HG03439 (cell line): Measurements from ENCODE around the gene LHFPL3.
"Not testable (repeated sequence)": the region's sequence is repeated elsewhere in the genome, so short reads cannot be mapped to it uniquely, and the experiment has no call there.

ENCODE experiments used
- ATAC-seq: cut with Tn5 transposase; IDR thresholded peaks from one replicate; pipeline ENCODE4 v1.9.1; 2021; ENCODE audit warnings: mild to moderate bottlenecking, moderate library complexity; ENCODE audit not compliant: unreplicated experiment

LHFPL3 gene

GRCh38 chr7:104679085-104679484 lies 350.7 kb downstream of the LHFPL3 start:
- no peak for ATAC-seq

GRCh38 chr7:104686286-104686685 lies 357.9 kb downstream of the LHFPL3 start:
- ATAC-seq, result no peak

DNA sequence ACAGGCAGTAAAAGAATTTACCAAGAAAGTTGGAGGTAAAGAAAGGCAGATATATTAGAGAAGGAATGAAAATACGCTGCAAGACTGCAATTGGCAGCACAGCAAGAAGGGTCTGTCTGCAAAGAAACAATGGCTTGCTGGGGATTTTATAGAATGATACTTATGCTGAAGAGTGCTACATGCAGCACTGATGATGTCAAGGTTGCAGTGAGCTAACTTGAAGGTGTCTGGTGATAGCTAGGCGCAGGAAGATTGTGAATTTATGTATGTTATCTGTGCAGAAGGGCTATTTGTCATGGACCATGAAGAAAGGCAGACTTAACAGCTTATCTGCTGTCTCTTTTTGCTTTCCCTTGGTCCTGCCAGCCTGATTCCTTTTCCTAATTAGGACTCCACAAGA lies 366.3 kb downstream of the LHFPL3 start:
- no peak for ATAC-seq

GRCh38 chr7:104695563-104695962 lies 367.2 kb downstream of the LHFPL3 start:
- ATAC-seq, result no peak

DNA sequence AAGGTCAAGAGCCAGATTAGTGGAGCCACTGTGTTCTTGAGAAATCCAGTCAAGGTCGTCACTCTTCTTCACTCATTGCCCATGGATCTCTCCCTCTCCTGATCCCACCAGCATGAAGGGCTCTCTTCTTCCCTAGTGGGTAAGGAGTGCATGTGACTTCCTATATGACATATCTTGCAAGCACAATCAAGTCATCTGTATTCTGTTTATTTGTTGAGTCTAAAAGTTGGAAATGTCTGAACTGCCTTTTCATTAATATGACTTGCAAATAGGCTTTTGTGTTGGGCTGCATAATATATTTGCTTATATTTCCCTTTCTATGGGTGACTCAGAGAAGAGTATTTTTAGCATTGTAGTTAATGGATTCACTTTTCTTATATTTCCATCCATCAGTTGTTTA lies 371.9 kb downstream of the LHFPL3 start:
- ATAC-seq, result no peak

DNA sequence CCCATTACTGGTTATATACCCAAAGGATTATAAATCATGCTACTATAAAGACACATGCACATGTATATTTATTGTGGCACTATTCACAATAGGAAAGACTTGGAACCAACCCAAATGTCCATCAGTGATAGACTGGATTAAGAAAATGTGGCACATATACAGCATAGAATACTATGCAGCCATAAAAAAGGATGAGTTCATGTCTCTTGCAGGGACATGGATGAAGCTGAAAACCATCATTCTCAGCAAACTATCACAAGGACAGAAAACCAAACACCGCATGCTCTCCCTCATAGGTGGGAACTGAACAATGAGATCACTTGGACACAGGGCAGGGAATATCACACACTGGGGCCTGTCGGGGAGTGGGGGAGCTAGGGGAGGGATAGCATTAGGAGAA lies 392.6 kb downstream of the LHFPL3 start:
- ATAC-seq, result not testable (repeated sequence)

- ATAC-seq, result no peak
Measured at GRCh38 chr7:104723001-104723400, 394.6 kb downstream of the LHFPL3 start.

GRCh38 chr7:104758504-104758903 lies 430.1 kb downstream of the LHFPL3 start:
- no peak for ATAC-seq

- ATAC-seq, result no peak
Measured at GRCh38 chr7:104761892-104762291, 433.5 kb downstream of the LHFPL3 start.

DNA sequence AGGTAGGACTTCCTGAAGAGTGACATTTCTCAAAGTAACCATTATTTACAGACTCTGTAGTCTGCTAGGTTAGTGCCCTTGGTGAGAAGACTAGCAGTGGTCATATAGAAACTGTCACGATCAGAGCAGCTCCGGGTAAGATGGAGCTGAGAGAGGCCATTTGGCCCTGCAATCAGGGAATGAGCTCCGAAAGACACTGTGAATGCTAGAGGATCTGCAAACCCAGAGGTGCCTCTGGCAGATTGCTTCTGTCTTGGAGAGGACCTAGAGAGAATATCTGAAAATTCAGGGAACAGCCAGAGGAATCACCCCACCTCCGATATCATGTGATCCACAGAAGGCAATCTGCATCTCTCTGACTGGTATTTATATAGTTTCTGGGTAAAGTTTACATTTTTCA lies 438.7 kb downstream of the LHFPL3 start:
- no peak for ATAC-seq

DNA sequence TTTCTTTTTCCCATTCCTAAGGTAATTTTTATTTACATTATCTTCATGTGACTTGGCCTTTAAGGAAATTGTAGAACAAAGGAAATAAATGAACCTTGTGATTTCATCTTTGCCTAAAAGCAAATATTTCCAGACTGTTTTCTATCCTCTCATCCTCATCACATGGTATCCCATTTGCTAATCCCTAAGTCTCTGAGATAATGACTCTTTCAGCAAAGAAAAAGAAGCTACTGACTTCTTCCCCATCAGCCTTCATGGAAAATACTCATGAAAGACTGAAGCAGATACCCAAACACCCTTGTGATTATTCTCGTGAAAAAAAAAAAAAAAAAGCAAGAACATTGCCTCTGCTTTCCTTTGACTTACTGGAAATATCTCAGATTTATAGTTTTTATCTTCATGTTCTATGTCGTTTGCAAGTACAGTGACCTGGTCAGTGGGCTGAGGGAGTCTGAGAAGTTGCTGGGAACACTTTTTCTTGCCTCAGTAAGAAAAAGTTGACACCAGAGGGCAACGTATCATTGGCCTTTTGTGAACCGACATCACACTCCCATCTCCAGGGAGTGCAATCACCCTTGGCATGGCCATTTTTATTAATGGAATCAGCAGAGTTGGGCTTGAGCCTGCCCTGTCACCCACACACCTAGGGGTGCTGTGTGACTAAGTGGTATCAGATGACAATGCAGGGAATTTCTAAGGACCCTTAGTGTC lies 439.6 kb downstream of the LHFPL3 start:
- no peak for ATAC-seq

- ATAC-seq, result no peak
Measured at GRCh38 chr7:104772405-104773345, 444.3 kb downstream of the LHFPL3 start.

DNA sequence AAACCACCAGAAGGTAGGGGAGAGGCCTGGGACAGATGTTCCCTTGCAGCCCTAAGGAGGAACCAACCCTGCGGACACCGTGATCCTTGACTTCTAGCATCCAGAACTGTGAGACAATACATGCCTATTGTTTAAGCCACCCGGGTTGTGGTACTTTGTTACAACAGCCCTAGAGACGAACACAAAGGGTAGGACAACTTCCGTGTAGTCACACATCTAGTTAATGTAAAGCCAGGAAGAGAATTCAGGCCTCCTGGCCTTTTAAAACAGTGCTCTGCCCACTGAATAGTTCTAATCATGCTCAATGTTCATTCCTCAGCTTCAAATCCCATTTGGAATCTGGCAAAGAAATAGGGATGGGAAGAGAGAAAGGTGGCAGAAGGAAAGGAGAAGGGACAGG lies 445.4 kb downstream of the LHFPL3 start:
- no peak for ATAC-seq

DNA sequence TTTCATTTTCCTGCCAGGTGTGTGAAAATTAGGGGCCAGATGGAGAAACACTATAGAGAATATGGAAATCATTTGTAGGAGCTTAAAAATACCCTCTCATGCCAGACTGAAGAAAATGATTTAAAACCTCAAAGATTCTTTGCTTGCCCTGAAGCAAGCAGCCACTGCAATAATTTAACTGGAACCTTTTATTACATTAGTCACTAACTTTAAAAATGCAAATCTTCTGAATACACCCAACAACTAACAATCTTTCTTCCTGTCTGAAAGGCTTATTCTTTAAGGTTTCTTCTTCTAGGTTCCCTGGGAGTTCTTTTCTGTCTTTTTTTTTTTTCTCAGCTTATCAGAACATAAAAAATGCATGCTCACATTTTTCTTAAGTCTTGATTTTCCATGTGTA lies 447.1 kb downstream of the LHFPL3 start:
- ATAC-seq, result no peak

GRCh38 chr7:104777301-104777800 lies 448.9 kb downstream of the LHFPL3 start:
- ATAC-seq, result no peak

DNA sequence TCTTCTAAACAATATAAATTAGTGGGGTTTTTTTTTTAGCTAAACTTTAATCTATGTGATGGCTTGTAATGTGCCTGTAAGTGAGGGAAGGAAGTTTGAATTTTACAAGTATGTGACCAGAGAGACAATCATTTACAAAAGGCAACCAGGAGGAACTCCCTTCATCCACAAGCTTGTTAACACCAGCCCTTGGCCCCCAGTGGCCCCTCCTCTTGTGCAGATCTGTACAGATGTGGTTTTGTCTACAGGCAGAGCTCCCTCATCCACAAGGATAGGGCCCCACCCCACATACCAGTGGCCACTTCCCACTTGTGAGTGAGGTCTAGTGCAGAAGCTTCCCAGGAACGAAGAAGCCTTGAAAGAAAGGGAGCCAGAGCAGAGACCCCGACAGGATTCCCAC lies 451.5 kb downstream of the LHFPL3 start:
- no peak for ATAC-seq

GRCh38 chr7:104784686-104785085 lies 456.3 kb downstream of the LHFPL3 start:
- ATAC-seq, result no peak

GRCh38 chr7:104789780-104790179 lies 461.4 kb downstream of the LHFPL3 start:
- no peak for ATAC-seq

DNA sequence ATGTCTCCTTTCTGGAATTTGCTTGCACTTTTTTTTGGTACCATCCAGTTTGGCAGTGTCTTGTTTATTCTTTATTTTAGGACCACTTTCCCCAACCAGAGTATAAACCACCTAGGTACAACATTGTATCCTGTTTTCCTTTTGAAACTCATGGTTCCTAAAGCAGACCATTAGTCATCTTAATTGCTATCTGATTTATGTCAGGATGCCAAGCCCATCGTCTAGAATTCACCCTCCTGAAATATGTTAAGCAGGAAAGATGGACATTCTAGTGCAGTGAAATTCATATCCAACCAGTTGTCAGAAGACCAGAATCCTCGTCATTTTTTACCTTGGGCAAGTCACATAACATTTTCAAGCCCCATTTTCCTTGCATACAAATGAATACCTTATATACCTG lies 462.0 kb downstream of the LHFPL3 start:
- ATAC-seq, result no peak

DNA sequence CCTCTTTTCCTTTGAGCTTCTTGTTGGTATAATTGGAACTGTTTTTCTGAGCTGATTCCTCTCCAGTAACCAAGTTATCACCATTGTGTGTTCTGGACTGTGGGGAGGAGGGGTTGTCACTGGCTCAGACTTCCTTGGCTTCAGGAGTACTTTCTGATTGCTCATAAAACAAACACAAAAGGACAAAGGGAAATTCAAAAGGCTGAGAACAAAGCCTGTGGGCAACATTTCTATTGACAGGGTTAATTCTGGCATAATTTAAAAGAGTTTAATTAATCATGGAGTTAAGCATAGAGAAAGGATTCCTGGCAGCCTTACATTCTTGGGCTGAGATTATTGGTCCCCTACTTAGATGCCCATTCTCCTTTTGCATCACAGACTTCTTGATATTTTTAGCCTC lies 462.7 kb downstream of the LHFPL3 start:
- ATAC-seq, result no peak

GRCh38 chr7:104793066-104793465 lies 464.7 kb downstream of the LHFPL3 start:
- ATAC-seq, result no peak

GRCh38 chr7:104794154-104794553 lies 465.8 kb downstream of the LHFPL3 start:
- ATAC-seq, result no peak
